AG20443 (cell line): Measurements from ENCODE around the gene NDUFS4.
"Not testable (repeated sequence)": the region's sequence is repeated elsewhere in the genome, so short reads cannot be mapped to it uniquely, and the experiment has no call there.

ENCODE experiments used
- DNase-seq: peaks from one replicate; pipeline ENCODE4 v3.0.0; 2012; ENCODE audit warnings: low spot score, mixed read lengths

The NDUFS4 gene

DNA sequence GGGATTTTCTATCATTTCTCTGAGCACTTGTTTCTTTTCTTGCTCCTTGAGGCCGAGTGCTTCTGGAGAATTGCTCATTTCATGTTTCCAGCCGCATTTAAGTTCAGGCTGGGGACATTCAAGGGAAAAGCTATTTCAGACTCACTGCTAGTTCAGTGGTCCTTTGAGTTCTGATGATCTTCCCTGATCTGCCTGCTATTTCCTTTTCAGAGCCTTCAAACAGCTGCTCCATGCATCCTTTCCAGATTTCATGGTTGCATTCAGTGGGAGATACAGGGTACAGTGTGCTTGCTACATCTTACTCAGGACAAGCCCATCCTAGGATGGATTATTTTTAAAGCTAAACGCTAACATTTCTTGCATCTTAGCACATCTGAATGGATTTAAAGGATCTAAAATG, 14.7 kb downstream of the NDUFS4 start:
- DNase-seq = no peak

DNA sequence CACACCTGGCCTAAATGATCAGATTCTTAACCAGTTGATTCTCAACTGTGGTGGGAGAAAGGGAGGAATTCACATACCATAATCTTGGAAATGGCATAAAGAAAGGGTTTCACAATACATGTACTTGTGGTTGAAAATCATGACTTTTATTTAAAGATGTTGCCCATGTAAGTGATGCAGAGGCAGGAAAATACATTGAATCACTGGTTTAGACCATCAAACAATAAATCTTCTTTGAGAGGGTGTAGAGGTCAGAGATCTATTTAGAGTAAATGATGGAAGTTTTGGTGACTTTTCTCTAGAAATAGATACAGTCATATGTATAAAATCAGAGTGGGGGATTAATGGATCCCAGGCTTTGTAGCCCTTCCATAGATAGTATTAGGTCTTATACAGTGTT, 15.4 kb downstream of the NDUFS4 start:
- DNase-seq = no peak

DNA sequence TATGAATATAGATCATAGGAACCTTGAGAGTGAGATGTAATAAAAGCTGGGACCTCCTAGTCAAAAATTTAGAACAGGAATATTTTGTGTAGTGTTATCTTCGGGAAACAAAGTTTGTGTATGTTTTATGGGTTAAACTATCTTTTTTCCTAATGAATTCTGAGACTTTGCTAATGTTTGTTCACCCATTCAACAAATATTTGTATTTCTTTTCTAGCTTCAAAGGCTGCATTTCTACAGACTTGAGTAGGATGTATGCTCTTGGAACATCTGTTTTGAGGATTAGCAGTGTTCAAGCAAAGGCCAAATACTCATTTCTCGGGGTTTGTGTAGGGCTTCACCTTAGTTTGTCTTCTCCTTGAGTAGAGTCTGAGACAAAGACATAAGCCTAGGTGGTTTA, 16.2 kb downstream of the NDUFS4 start:
- DNase-seq = no peak

DNA sequence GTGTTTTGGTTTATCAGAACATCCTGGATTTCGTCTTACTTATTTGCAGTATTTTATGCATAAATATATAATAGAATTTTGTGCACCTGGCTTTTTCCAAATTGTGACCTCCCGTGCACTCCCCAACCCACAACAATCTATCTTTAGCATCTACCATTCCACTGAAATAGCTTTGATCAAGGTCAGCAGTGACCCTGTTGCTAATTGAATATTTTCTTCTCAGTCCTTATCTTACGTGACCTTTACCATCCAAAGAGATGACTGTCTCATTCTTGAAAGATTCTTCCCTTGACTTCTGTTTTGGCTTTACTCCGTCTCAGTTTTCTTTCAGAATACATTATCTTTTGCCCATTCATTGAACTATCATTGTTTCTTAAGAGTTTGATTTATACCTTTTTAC, 18.4 kb downstream of the NDUFS4 start:
- DNase-seq = no peak

DNA sequence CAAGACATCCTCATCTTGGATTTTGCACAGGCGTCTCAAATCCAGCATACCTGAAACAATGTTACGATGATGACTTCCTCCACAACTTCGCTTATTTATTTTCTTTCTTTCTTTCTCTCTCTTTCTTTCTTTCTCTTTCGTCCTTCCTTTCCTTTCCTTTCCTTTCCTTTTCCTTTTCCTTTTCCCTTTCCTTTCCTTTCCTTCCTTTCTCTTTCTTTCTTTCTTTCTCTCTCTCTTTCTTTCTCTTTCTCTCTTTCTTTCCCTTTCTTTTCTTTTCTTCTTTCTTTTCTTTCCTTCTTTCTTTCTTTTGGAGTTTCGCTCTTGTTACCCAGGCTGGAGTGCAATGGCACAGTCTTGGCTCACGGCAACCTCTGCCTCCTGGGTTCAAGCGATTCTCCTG, 20.1 kb downstream of the NDUFS4 start:
- DNase-seq = no peak

DNA sequence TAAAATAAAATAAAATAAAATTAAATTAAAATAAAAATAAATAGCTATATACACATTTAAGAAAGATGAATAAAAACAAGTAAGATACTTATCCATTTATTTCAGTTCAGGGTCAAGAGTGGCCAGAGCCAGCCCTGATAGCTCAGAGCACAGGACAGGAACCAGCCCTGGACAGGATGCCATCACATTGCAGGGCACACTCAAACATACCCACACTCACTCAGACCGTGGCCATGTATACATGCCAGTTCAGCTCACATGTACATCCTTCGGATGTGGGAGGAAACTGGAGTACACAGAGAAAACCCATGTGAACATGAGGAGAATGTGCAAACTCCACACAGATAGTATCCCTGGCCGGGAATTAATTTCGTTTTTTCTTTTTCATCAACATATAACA, 21.8 kb downstream of the NDUFS4 start:
- DNase-seq = no peak

DNA sequence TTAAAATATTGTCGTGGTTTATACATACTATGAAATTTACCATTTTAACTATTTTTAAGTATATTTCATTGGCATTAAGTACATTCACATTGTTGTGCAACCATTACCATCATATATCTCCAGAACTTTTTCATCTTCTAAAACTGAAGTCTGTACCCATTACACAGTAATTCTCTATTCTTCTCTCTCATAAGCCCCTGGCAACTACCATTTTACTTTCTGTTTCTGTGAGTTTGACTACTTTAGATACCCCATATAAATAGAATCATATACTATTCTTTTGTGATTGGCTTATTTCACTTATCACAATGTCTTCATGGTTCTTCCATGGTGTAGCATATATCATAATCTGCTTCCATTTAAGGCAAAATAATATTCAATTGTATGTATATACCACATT, 30.3 kb downstream of the NDUFS4 start:
- DNase-seq = no peak

DNA sequence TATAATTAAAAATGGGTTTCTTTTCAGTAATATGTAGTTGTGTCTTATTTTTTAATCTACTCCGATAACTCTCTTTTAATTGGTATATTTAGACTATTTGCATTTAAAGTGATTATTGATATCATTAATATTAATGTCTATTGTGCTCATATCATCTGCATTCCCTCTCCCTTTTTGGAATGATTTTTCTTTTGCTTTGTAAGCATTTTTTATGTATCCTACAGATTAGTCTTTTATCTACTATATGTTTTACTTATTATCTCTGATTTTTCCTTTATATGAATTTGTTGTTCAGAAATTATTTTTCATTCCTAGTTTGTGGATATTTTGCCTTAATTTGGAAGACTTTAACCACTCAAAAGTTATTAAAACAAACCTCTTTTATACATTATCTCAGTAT, 34.0 kb downstream of the NDUFS4 start:
- no peak for DNase-seq

DNA sequence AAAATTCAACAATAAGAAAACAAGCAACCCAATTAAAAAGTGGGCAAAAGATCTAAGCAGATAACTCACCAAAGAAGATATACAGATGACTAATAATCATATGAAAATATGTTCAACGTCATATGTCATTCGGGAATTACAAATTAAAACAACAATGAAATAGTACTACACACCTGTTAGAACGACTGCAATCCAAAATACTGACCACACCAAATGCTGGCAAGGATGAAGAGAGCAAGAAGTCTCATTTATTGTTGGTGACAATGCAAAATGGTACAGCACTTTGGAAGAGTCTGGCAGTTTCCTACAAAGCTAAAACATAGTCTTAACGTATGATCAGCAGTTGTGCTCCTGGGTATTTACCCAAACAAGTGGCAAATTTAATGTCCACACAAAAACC, 37.5 kb downstream of the NDUFS4 start:
- no peak for DNase-seq

DNA sequence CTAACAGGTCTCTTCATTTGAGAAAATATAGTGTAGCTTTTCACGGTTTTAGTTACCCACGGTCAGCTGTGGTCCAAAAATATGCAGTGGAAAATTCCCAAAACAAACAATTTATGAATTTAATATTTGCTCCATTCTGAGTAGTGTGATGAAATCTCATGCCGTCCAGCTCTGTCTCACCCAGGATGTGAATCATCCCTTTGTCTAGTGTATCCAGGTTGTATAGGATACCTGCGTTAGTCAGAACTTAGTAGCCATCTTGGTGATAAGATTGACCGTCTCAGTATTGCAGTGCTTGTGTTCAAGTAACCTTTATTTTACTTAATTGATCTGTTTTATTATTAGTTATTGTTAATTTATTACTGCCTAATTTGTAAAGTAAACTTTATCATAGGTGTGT, 41.1 kb downstream of the NDUFS4 start:
- no peak for DNase-seq

DNA sequence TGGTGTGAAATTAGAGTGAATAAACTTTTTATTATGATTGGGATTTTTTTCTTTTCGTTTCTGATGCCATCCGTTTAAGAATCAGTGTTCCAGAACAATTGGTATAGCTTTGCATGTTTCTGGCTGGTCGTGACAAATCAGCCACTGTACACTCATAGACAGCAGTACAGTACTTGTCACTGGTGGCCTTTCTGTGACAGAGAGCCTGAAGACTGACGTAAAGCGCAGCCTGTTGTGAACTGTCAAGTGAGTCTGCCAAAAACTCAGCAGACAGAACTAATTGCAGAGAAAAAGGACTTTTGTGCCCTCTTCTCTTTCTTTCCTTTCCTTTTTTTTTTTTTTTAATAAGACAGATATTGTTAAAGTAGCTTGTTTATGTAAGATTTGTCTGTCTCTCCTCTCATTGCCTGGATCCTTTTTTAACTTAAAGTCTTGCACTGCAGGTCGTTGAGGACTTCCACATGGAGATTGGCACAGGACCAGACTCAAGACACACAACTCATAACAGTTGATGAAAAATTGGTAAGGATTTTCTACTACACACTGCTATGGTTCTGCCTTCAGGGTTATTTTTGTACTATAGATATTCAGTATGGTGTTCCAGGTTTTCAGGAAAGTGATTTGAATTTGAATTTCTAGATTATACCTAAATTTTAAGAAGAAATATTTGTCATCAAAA, 42.7 kb downstream of the NDUFS4 start:
- DNase-seq = peak; percentile 17

DNA sequence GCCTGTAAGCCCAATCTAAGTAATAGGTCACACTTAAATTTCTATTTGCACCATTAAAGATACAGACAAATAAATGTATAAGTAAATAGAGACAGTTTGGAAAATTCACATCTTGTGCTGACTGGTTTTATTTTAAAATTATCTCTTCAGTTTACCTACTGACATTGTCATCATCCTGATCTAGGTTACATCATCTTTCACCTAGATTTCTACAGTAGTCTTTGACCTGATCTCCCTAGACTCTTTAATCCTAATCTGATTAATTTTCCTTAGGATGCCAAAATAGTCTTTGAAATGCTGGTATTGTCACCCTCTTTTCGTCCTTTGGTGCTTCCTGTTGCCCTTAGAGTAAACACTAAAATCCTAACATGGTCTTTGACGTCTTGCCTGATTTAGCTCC, 43.9 kb downstream of the NDUFS4 start:
- no peak for DNase-seq

DNA sequence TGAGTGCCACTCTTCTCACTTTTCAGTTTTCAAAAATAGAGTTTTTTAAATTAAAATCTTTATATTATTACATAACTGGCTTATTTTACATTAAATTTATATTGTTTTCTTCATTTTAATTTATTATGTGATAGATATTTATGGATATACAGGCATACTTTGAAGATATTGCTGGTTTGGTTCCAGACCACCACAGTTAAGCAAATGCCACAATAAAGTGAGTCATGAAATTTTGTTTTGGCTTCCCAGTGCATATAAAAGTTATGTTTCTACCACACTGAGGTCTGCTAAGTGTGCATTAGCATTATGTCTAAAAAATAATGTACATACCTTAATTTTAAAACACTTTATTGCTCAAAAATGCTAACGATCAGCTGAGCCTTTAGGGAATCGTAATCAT, 47.4 kb downstream of the NDUFS4 start:
- peak; percentile 12 for DNase-seq

DNA sequence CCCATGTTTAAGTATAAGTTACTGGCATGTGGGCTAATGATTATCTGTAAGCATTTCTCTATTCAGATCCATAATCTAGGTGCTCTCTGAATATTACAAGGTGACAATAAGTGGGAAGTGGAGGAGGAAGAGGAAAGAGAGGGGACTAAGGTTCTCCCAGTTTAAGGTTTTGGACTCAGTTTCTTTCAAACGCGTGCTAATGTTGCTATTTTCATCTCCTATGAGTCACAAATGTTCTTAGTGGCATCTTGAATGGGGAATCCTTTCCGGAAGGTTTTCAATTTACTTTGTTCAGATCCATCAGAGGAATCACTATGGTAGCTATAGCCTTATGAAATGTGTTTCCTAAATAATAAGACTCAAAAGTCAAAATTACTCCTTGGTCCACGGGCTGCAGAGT, 48.5 kb downstream of the NDUFS4 start:
- DNase-seq = not testable (repeated sequence)

DNA sequence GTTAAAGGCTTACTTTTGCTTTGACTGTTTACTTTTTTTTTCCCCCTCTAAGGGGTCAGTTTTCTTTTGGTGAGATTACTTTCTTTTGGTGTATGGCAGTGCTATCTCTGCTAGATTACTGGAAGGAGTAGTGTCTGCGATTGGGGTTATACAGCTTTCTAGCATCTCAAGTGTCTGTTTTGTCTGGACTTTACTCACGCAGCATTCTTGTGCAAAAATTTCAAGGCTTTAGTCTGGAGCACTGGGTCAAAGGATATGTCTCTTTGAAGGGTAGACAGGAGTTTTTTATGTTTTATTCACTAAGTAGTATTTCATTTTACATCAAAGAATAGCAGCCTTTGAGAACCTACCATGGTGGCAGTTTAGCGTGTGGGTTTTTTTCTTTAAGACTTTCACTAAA, 52.6 kb downstream of the NDUFS4 start:
- DNase-seq = no peak

DNA sequence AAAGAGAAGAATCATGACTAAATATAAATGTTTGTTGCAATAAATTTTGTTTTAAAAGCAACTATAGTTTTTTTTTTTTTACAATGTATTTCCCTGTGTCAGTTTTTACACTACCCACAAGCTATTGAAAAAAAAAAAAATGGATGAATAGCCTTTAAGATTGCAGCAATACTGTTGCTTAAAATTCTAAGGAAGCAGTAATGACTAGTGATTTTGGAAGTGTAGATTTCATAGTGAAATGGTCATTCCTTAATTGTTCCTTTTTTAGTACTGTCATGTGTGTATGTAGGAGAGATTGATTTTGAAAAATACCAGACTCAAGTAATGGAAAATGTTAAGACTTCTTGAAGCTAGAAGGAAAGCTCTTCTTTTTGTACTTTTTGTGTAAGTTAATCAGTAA, 53.1 kb downstream of the NDUFS4 start:
- no peak for DNase-seq

DNA sequence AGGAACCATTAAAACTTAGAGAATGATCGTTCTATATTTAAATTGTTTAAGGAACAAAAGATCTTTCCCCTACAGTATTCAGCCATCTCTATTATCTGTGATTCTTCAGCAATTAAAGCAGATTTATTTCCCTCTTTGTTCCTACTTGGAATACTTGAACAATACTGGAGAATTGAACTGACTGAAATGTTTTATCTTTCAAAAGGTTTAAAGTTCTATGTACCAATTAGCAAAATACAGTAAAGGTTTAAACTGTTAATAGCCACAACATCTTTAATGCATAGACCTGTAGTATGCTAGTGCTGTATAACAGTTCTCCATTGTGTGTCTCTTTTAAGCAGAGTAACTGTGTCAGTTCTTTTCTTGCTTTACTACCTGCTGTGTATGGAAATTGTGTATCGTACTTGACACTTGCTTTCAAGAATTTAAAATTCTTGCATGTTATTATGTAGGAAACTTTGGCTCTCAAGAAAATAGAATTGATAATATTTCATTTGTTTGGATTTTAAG, 54.0 kb downstream of the NDUFS4 start:
- no peak for DNase-seq

DNA sequence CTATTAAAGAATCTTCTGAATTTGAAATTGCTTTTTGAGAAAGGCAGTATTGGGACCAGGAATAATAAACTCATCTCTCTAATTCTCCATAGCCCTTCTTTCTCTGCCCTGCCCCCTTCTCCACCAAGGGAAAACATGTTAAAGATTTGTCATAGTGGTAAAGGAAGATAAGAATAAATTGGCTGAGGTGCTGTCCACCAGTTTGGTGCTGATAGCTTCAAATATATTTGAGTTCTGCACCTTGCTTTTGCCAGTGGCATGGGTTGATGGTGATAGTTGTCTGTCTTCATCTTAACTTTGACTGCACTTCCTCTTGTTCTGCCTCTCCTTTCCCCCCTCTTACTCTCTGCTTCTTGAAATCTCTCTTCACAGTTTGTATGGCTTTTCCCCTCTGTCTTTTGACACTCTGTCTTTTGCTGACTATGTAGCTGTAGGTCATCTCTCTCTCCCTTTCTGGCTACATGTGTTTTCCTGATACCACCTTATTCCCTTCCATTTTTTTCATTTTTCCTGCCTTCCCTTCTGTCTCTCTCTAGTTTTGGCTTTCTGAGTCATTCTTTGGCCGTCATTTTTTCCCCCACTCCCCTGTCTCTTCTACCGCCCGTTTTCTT, 56.6 kb downstream of the NDUFS4 start:
- no peak for DNase-seq

DNA sequence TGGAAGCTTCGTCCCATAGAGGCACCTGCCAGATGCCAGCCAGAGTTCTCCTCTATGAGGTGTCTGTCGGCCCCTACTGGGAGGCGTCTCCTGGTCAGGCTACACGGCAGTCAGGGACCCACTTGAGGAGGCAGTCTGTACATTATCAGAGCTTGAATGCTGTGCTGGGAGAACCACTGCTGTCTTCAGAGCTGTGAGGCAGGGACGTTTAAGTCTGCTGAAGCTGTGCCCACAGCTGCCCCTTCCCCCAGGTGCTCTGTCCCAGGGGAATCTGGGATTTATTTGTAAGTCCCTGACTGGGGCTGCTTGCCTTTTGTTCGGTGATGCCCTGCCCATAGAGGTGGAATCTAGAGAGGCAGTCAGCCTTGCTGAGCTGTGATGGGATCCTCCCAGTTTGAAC, 70.8 kb downstream of the NDUFS4 start:
- no peak for DNase-seq

DNA sequence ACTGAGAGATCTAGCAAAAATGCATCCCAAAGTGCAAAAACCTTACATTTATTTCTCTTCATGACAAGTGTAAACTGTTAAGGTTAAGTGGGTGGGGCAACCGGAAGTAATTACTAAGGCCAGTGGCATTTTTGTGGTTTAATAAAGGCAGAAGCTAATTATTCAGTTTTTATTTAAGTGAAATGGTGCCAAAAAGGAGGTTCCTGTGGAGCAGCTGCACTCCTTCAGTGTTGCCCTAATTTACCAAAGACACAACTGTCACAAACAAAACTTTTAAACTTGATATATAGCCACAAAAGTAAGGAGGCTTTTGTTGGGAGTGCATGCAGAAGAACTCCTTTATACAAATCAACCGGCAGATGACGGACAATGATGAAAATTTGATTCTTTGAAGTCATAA, 81.6 kb downstream of the NDUFS4 start:
- DNase-seq = peak; percentile 20

DNA sequence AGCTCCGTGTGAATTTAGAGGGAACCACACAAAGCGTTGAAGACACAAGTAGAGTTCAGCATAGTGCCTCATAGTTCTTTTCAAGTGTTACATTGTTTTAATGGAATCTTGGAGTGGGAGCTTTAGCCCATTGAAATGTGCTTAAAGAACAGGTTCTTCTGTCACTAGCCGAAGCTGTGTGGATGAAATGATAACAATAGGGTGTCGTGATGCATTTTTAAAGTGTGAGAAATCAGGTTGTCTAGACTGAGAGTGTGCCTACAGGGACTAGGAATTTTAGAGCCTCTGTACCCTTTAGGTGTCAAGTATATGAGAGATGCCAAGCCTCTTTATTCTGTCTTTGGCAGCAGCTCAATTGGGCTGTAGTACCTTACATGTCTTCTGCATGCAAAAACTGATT, 83.0 kb downstream of the NDUFS4 start:
- DNase-seq = no peak

DNA sequence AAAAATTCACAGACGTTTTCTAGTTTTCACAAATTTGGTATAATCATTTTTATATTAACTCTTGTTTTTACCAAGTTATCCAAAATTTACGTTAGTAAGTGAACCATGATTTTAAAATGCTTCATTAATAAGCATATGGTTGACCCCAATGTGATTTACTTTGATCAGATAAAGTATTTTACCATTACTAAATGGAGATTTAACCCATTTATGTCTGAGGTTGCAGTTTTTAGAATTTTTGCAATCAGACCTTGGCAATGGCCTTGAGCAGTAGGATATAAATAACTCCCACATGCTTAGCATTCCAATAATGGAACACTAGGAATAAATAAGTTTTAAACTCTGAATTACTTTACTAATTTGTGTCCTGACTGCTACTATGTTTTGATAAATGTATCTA, 84.6 kb downstream of the NDUFS4 start:
- DNase-seq = no peak

DNA sequence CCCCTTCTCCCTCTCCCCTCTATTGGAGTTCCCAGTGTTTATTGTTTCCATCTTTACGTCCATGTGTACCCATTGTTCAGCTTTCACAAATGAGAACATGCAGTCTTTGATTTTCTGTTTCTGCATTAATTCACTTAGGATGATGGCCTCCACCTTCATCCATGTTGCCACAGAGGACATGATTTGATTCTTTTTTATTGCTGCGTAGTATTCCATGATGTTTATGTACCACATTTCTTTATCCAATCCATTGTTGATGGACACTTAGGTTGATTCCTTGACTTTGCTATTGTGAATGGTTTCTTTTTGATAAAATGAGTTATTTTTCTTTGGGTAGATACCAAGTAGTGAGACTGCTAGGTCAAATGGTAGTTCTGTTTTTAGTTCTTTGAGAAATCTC, 88.9 kb downstream of the NDUFS4 start:
- no peak for DNase-seq

DNA sequence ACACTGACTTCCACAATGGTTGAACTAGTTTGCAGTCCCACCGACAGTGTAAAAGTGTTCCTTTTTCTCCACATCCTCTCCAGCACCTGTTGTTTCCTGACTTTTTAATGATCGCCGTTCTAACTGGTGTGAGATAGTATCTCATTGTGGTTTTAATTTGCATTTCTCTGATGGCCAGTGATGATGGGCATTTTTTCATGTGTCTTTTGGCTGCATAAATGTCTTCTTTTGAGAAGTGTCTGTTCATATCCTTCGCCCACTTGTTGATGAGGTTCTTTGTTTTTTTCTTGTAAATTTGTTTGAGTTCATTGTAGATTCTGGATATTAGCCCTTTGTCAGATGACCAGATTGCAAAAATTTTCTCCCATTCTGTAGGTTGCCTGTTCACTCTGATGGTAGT, 100.1 kb downstream of the NDUFS4 start:
- DNase-seq = not testable (repeated sequence)
